Measurements from ENCODE around the gene SDCBP2.

Gene SDCBP2

DNA sequence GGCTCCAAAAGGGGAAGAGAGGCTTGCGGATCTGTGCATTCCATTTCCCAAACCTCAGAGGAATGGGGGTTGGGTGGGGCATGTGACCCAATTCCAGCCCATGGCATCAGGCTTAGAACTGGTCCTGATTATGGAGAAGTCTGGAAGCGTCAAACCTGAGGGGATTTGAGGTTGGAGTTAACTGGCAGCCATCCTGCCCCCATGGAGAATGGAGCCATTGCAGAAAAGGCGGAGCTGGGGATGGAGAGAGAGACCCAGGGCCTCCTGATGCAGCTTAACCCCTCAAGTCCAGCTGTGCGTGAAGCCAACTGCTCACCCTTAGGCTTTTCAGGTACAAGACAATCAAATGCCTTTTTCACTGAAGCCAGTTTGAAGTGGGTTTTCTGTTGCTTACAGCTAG is 9.9 kb upstream of the SDCBP2 start:
- TF ChIP-seq, protein P1, sequence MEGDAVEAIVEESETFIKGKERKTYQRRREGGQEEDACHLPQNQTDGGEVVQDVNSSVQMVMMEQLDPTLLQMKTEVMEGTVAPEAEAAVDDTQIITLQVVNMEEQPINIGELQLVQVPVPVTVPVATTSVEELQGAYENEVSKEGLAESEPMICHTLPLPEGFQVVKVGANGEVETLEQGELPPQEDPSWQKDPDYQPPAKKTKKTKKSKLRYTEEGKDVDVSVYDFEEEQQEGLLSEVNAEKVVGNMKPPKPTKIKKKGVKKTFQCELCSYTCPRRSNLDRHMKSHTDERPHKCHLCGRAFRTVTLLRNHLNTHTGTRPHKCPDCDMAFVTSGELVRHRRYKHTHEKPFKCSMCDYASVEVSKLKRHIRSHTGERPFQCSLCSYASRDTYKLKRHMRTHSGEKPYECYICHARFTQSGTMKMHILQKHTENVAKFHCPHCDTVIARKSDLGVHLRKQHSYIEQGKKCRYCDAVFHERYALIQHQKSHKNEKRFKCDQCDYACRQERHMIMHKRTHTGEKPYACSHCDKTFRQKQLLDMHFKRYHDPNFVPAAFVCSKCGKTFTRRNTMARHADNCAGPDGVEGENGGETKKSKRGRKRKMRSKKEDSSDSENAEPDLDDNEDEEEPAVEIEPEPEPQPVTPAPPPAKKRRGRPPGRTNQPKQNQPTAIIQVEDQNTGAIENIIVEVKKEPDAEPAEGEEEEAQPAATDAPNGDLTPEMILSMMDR (IDR thresholded peaks at IDR 0.05; ENCODE audit: low read depth, low read length): no peak
- no peaks in the 10 kb centered on the region for H3K27me3 ChIP-seq (ENCODE audit: insufficient read depth, low read depth, severe bottlenecking)
- H3K4me3 ChIP-seq (ENCODE audit: low read depth, low read length): no peak overlapping the region
- no peaks in the 10 kb centered on the region for H3K36me3 ChIP-seq
- DNase-seq: no peak
- H3K27ac ChIP-seq: no peak overlapping the region
- no peaks in the 10 kb centered on the region for H3K9me3 ChIP-seq (ENCODE audit: severe bottlenecking)

DNA sequence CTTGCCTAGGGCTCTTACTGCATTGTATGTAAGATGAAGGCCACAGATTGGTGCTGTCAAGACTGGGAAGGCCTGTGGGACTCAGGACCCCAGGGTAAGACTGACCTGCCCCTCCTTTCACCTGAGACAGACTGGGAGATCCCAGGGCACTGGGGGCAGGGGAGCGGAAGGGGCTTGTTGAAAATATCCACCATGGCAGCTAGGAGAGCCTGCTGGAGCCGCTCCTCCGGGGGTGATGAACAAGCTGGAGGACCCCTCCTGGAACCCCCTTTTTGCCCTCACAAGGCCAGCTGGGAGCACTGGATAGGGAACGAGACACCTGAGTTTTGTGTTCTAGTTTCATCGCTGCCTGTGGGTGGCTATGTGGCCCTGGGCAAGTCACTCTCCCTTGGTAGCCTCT is 9.2 kb upstream of the SDCBP2 start:
- no peaks in the 10 kb centered on the region for H3K36me3 ChIP-seq
- no peak overlapping the region for H3K27ac ChIP-seq
- TF ChIP-seq, protein P1 (IDR thresholded peaks at IDR 0.05; ENCODE audit: low read depth, low read length): no peak
- no peaks in the 10 kb centered on the region for H3K9me3 ChIP-seq (ENCODE audit: severe bottlenecking)
- H3K4me3 ChIP-seq (ENCODE audit: low read depth, low read length): no peak overlapping the region
- H3K27me3 ChIP-seq (ENCODE audit: insufficient read depth, low read depth, severe bottlenecking): no peaks in the 10 kb centered on the region
- no peak for DNase-seq

DNA sequence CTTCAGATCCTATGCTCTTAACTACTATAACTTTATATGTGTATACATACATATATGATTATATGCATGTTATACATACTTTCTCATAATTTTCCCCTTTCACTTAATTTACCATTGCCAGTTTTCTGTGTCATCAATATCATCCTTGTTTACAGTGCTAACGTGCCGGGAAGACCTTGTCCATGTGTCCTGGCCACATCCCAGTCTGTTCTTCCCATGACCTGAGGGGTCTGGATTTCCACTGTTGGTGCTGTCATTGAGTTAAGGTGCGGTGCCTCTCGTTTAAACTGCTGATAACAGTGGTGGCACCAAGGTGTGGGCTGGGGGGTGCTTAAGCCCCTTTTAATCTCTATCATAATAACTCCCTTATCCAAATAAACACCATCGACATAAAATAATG is 8.5 kb upstream of the SDCBP2 start:
- Histone ChIP-seq H3K4me3 (ENCODE audit: low read depth, low read length) (no peak overlapping the region), H3K36me3 (peaks cover 3% of the 10 kb centered on the region; the same call in 1 of the 2 replicates), H3K27ac (no peak overlapping the region), H3K9me3 (ENCODE audit: severe bottlenecking) (no peaks in the 10 kb centered on the region), H3K27me3 (ENCODE audit: insufficient read depth, low read depth, severe bottlenecking) (no peaks in the 10 kb centered on the region)
- DNase-seq: no peak
- TF ChIP-seq, protein P1 (IDR thresholded peaks at IDR 0.05; ENCODE audit: low read depth, low read length): no peak

DNA sequence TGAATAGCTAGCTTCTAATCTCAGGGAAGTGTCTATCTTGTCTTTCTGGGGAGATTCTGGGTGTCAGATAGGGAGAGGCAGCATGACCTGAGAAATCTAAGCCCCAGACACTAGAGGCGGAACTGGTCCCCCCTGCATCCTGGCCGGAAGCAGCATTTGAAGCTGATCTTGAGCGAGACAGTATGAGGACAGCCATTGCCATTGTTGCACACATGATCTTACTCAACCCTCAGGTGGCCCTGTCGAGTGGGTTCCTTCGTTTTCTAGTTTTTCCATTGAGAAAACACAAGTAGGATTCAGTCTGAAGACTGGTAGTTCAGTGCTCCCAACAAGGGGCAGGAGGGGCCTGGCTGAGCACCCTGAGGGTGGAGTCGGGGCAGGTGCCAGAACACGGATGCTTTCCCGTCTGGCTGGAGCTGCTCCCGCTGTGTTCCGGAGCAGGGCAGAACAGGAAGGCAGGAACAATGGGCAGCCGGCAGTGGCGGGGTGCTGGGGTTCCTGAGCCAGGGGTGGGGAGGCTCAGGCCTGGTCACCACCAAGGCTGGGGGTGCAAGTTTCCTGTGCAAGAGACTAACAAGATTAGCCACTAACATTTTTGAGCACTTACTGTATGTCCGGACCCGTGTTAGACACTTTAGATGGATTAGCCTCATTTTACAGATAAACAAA is 7.9 kb upstream of the SDCBP2 start:
- Histone ChIP-seq H3K27me3 (ENCODE audit: insufficient read depth, low read depth, severe bottlenecking) (no peaks in the 10 kb centered on the region), H3K9me3 (ENCODE audit: severe bottlenecking) (no peaks in the 10 kb centered on the region), H3K4me3 (ENCODE audit: low read depth, low read length) (no peak overlapping the region), H3K27ac (no peak overlapping the region), H3K36me3 (peaks cover 5% of the 10 kb centered on the region; the same call in 1 of the 2 replicates)
- DNase-seq: no peak
- TF ChIP-seq, protein P1 (IDR thresholded peaks at IDR 0.05; ENCODE audit: low read depth, low read length): no peak

DNA sequence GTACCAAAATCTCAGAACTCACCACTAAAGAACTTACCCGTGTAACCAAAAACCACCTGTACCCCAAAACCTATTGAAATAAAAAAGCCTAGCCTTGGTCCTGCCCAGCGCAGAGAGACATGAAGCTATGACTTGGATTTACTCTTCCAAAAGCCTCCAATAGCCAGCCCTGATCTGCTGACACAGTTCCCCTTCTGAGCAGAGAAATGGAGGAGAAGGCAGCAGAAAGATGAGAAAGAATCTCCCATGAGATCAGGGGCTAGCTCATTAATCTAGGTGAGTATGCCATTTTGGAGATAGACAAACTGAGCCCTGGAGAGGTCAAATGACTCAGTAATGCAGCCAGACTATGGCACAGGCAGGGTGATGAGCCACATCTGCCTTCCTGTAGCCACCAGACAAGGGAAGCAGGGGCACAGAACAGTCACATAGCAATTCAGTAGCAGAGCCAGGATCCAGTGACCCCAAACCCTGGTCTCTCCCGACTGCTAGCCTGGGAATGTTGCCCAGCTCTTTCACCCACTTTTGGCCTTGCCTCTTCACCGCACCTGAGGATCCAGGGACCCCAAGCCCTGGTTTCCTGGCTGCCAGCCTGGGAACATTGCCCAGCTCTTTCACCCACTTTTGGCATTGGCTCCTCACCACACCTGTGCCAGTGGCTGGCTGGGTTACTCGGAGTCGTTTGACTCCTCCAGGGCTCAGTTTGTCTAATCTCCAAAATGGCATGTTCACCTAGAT is 7.2 kb upstream of the SDCBP2 start:
- Histone ChIP-seq H3K36me3 (peaks cover 5% of the 10 kb centered on the region; the same call in 1 of the 2 replicates), H3K27ac (no peak overlapping the region), H3K27me3 (ENCODE audit: insufficient read depth, low read depth, severe bottlenecking) (no peaks in the 10 kb centered on the region), H3K9me3 (ENCODE audit: severe bottlenecking) (no peaks in the 10 kb centered on the region), H3K4me3 (ENCODE audit: low read depth, low read length) (no peak overlapping the region)
- TF ChIP-seq, protein P1 (IDR thresholded peaks at IDR 0.05; ENCODE audit: low read depth, low read length): no peak
- DNase-seq: no peak
